GM19438 (cell line): Measurements from ENCODE around the gene C16orf87.
"Not testable (repeated sequence)": the region's sequence is repeated elsewhere in the genome, so short reads cannot be mapped to it uniquely, and the experiment has no call there.

ENCODE experiments used
- ATAC-seq: cut with Tn5 transposase; IDR thresholded peaks from one replicate; pipeline ENCODE4 v1.9.1; 2021; ENCODE audit warnings: low read depth; ENCODE audit not compliant: unreplicated experiment

C16orf87 gene

GRCh38 chr16:46803373-46803772 lies 27.6 kb downstream of the C16orf87 start:
- ATAC-seq = no peak

DNA sequence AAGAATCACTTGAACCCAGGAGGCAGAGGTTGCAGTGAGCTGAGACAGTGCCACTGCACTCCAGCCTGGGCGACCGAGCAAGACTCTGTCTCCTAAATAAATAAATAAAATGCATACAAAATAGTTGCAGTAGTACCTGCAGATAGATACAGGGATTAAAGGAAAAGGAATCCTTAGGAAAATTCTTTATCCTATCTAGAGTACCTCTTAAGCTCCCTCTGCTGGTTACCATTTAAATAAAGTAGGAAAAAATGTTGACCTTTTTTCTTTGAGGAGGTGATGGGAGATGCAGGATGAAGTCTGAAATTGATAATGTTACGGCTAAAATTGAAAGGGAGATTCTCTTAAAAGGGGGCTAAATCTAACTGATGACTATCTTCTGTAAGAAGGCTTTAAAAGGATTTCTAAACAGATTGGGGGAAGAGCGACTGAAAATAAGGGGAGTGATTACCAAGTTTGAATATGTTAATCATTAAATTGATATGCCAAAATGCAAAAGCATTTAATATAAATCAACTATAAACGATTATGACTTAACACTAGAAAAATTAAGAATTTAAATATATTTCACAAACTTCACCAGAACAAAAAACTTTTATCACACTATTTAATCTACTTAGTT lies 29.4 kb downstream of the C16orf87 start:
- ATAC-seq = no peak

- ATAC-seq = no peak
Observed at GRCh38 chr16:46800494-46800893, 30.5 kb downstream of the C16orf87 start.

DNA sequence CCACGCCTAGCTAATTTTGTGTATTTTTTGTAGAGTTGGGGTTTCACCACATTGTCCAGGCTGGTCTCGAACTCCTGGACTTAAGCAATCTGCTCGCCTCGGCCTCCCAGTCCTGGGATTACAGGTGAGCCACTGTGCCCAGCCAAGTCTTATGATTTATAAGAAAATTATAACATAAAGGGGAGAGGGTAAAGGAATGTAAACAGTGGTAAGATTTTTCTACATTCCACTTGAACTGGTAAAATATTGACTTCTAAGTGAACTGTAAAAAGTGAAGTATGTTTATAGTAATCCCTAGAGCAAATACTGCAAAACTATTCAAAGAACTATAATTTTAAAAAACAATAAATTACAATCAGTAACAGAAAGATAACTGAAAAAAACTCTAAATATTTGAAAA lies 33.5 kb downstream of the C16orf87 start:
- no peak for ATAC-seq

DNA sequence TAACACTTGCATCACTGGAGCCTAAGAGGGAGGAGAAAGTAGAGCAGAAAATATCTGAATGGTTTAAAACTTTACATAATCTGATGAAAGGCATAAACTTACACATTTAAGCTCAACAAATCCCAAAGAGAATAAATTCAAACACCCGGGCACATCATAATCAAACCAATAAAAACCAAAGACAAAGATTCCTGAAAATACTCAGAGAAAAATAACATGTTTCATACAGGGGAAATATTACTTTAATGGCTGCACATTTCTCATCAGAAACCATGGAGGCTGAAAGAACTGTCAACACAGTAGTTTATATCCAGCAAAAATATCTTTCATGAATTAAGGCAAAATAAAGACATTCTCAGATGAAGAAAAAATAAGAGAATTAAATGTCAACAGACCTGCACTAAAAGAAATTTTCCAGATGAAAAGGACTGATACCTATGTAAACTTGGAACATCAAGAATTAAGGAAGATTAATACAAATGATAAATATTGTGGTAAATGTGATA lies 34.2 kb downstream of the C16orf87 start:
- no peak for ATAC-seq

DNA sequence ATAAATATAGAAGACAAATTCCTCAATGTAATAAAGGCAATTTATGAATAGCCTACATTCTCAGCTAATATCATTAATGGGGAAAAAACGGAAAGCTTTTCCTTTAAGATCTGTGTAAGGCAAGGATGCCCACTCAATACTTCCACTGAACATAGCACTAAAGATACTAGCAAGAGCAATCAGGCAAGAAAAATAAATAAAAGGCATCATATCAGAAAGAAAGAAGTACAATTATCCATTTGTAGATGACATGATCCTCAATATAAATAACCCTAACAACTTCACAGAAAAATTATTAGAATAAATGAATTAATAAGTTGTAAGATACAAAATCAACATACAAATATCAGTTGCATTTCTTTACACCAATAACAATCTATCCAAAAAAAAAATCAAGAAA lies 37.1 kb downstream of the C16orf87 start:
- no peak for ATAC-seq

- ATAC-seq = no peak
Observed at GRCh38 chr16:46790599-46791270, 40.2 kb downstream of the C16orf87 start.

- peak; percentile 75 for ATAC-seq
Observed at GRCh38 chr16:46789499-46790414, 41.2 kb downstream of the C16orf87 start.

GRCh38 chr16:46788891-46789474 lies 42.0 kb downstream of the C16orf87 start:
- ATAC-seq = no peak

DNA sequence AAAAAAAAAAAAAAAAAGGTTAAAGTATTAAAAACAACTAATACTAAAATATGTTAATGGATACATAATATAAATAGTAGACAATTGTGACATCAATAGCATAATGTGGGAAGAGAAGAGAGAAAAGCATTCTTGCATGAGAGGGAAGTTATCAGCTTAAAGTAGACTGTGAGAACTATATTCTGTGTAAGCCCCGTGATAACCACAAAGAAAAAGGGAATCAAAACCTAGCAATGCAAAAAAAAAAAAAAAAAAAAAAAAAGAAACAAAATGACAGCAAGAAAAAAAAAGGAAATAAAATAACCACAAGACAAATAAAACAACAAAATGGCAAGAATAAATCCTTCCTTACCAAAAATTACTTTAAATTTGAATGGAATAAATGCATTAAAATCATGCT lies 43.1 kb downstream of the C16orf87 start:
- no peak for ATAC-seq

- ATAC-seq = no peak
Observed at GRCh38 chr16:46785076-46785845, 45.7 kb downstream of the C16orf87 start.

GRCh38 chr16:46784569-46784968 lies 46.4 kb downstream of the C16orf87 start:
- not testable (repeated sequence) for ATAC-seq

DNA sequence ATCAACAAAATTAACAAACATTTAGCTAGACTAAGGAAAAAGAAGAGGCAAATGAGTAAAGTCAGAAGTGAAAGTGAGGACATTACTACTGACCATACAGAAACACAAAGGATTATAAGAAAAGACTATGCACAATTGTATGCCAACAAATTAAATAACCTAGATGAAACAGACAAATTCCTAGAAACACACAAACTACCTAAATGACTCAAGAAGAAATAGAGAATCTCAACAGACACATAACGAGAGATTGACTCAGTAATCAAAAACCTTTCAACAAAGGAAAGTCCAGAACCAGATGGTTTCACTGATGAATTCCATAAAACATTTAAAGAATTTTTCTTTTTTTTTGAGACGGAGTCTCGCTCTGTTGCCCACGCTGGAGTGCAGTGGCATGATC lies 47.2 kb downstream of the C16orf87 start:
- no peak for ATAC-seq

DNA sequence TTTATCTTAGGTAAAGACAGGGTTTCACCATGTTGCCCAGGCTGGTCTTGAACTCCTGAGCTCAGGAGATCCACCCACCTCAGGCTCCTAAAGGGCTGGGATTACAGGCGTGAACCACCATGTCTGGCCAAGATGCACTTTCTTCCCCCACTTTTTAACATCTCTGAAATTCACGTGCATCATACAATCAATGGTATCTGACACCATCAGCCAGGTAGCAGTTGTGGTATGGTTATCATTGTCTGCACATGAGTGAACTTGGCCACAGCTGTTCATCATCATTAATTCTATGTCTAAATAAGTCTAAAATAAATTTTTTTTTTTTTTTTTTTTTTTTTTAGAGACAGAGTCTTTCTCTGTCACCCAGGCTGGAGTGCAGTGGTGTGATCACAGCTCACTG lies 48.7 kb downstream of the C16orf87 start:
- ATAC-seq = no peak

DNA sequence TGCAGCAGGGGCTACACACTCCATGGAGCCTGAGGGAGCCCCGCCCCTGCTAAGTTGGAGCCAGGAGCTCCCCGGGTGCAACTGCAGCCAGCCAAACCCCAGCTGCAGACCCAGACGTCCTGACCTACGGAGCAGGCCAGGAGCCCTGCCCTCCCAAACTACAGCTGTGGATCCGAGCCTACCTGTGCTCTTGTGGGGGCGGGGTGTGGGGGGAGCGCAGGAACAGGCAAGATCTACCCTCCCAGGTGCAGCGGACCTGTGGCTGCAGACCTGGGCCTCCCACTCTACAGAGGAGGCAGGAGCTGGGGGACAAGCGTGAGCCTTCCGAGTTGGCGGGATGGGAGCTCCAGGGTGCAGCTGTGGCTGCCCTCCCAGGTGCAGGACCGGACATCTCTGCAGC lies 53.2 kb downstream of the C16orf87 start:
- no peak for ATAC-seq

DNA sequence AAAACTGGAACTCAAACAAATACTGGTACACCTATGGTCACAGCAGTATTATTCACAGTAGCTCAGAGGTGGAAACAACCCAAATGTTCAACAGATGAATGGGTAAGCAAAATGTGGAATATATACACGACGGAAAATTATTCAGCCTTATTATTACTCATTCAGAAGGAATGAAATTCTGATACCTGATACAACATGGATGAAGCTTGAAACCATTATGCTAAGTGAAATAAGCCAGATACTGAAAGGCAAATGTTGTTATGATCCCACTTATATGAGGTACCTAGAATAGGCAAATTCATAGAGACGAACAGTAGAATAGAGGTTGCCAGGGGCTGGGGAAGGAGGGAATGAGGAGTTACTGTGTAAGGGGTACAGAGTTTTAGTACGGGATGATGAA lies 55.8 kb downstream of the C16orf87 start:
- no peak for ATAC-seq

- ATAC-seq = no peak
Observed at GRCh38 chr16:46774743-46775177, 56.2 kb downstream of the C16orf87 start.

DNA sequence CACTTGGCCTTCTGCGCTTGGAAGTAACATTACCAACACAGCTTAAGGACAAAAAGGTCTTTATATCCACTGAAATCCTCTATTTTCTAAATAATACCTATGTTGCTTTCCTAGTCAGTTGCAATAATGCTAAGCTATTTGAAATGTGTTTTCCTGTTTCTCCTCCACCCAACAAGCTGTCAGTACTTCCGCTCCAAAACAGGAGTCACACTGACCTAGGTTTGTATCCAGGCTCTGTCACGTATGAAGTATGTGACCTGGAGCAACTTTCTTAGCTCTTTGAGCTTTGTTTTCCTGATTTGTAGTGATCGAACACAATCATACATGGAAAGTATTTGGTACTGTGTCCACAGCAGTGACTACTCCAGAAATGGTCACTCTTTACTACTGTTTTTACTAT lies 58.5 kb downstream of the C16orf87 start:
- ATAC-seq = no peak

DNA sequence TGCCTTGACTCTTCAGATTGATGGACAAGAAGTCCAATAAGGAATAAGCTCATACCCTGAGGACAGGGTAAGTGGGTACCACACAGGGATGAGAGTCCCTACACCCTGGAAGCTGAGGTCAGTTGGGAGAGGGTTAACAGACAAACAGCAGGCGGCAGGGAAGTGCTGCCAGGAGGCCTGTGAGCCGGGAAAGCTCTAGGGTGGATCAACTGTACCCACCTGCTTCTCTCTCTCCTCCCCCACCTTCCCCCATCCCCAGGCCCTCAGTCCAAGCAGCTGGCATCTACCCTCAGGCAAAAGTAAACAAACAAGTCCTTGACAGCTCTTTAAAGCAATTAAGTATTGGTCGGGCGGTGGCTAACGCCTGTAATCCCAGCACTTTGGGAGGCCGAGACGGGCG lies 62.2 kb downstream of the C16orf87 start:
- no peak for ATAC-seq

GRCh38 chr16:46765050-46765449 lies 65.9 kb downstream of the C16orf87 start:
- no peak for ATAC-seq
